H1 (cell line): Measurements from ENCODE around the gene KRT4.

ENCODE experiments used
- CTCF ChIP-seq, 3 experiments: IDR thresholded peaks; 1 replicate in 2 of 3; 2 replicates in 1 of 3; pipeline versions ENCODE4 v1.5.1 to v1.6.1; 2011; ENCODE audit warnings: low read length in 3 of 3, mild to moderate bottlenecking in 3 of 3, inconsistent platforms in 2 of 3, low read depth in 1 of 3, moderate library complexity in 1 of 3; ENCODE audit not compliant: insufficient read depth in 1 of 3; ENCODE audit errors: control extremely low read depth in 1 of 3
- EZH2 ChIP-seq: fragments of 200-600 bp; sonication (generic); IDR thresholded peaks from 2 replicates; pipeline ENCODE4 v1.7.1; 2012; ENCODE audit warnings: low read depth, mild to moderate bottlenecking, moderate library complexity, low read length, inconsistent platforms; ENCODE audit not compliant: severe bottlenecking
- HDAC6 ChIP-seq: IDR thresholded peaks from one replicate; pipeline ENCODE4 v1.7.1; 2012; ENCODE audit warnings: low read depth, mild to moderate bottlenecking, inconsistent platforms, low read length, moderate library complexity
- JUND ChIP-seq: IDR thresholded peaks from 2 replicates; pipeline ENCODE4 v1.6.1; 2011; ENCODE audit warnings: mild to moderate bottlenecking, improper control_type of control experiment, low read length
- PHF8 ChIP-seq: fragments of 200-600 bp; sonication (generic); conservative IDR thresholded peaks from 2 replicates; pipeline ENCODE4 v1.7.1; 2012; ENCODE audit warnings: low read depth, mild to moderate bottlenecking, inconsistent platforms, low read length, moderate library complexity
- POLR2A ChIP-seq, 2 experiments: IDR thresholded peaks; 1 replicate in 1 of 2; 2 replicates in 1 of 2; pipeline ENCODE4 v1.6.1; 2011; ENCODE audit warnings: low read depth in 2 of 2, low read length in 2 of 2, mild to moderate bottlenecking in 2 of 2; ENCODE audit errors: control extremely low read depth in 1 of 2
- POLR2AphosphoS5 ChIP-seq: IDR thresholded peaks from 2 replicates; pipeline ENCODE4 v1.6.1; 2011; ENCODE audit warnings: low read depth, low read length
- SIN3A ChIP-seq, 2 experiments: IDR thresholded peaks in 1 of 2; conservative IDR thresholded peaks in 1 of 2; 2 replicates each; pipeline ENCODE4 v1.6.1; 2011 to 2012; ENCODE audit warnings: low read length in 2 of 2, improper control_type of control experiment in 1 of 2, low read depth in 1 of 2, mild to moderate bottlenecking in 1 of 2
- SRF ChIP-seq: IDR thresholded peaks from 2 replicates; pipeline ENCODE4 v1.6.1; 2011; ENCODE audit warnings: mild to moderate bottlenecking, low read depth, low read length, moderate library complexity
- YY1 ChIP-seq: IDR thresholded peaks from 2 replicates; pipeline ENCODE4 v1.6.1; 2011; ENCODE audit warnings: low read depth, mild to moderate bottlenecking, low read length

- TF ChIP-seq SRF (no peak), YY1 (no peak), CTCF (IDR thresholded peaks at IDR 0.05; ENCODE audit: control extremely low read depth in 1 of 3, insufficient read depth in 1 of 3, low read depth in 1 of 3, low read length in 3 of 3) (no peak), JUND (no peak), EZH2 (no peak), HDAC6 (no peak), PHF8 (no peak), SIN3A (conservative IDR thresholded peaks at IDR 0.05 in 1 of 2, IDR thresholded peaks at IDR 0.05 in 1 of 2; ENCODE audit: low read depth in 1 of 2, low read length in 2 of 2) (no peak), POLR2AphosphoS5 (no peak), POLR2A (IDR thresholded peaks at IDR 0.05; ENCODE audit: control extremely low read depth in 1 of 2, low read depth in 2 of 2, low read length in 2 of 2) (no peak)
Observed at GRCh38 chr12:52805739-52806138, 8.2 kb downstream of the KRT4 start.
